GM19240 (cell line): ENCODE results near the gene HINFP.
"Not testable (repeated sequence)": the region's sequence is repeated elsewhere in the genome, so short reads cannot be mapped to it uniquely, and the experiment has no call there.

Experiments
- DNase-seq: peaks from one replicate; pipeline ENCODE4 v3.0.0; 2011; ENCODE audit warnings: low spot score; ENCODE audit not compliant: insufficient read length

The HINFP gene

GRCh38 chr11:119155733-119156492 lies 34.5 kb downstream of the HINFP start:
- DNase-seq = no peak

- no peak for DNase-seq
Observed at GRCh38 chr11:119156496-119156895, 35.1 kb downstream of the HINFP start.

- no peak for DNase-seq
Observed at GRCh38 chr11:119157063-119157462, 35.7 kb downstream of the HINFP start.

- no peak for DNase-seq
Observed at GRCh38 chr11:119158467-119158866, 37.1 kb downstream of the HINFP start.

- DNase-seq = no peak
Observed at GRCh38 chr11:119160151-119160550, 38.8 kb downstream of the HINFP start.

- DNase-seq = no peak
Observed at GRCh38 chr11:119161871-119162270, 40.5 kb downstream of the HINFP start.

GRCh38 chr11:119166368-119167076 lies 45.1 kb downstream of the HINFP start:
- DNase-seq = no peak

GRCh38 chr11:119167077-119167458 lies 45.7 kb downstream of the HINFP start:
- DNase-seq = not testable (repeated sequence)

GRCh38 chr11:119167933-119168332 lies 46.6 kb downstream of the HINFP start:
- DNase-seq = no peak

- peak; percentile 98 for DNase-seq
Observed at GRCh38 chr11:119168471-119169281, 47.3 kb downstream of the HINFP start, which contains the start of gene NLRX1. NLRX1 (plus strand) TSS chr11:119168725; CDS start chr11:119171404, 2,679 bp downstream.

- DNase-seq = peak; percentile 40
Observed at GRCh38 chr11:119169282-119169719, 47.9 kb downstream of the HINFP start.

- no peak for DNase-seq
Observed at GRCh38 chr11:119172513-119172912, 51.1 kb downstream of the HINFP start.

GRCh38 chr11:119173453-119173852 lies 52.1 kb downstream of the HINFP start:
- no peak for DNase-seq

GRCh38 chr11:119175493-119176077 lies 54.2 kb downstream of the HINFP start:
- DNase-seq = no peak

- DNase-seq = no peak
Observed at GRCh38 chr11:119178166-119178680, 56.8 kb downstream of the HINFP start.

- DNase-seq = no peak
Observed at GRCh38 chr11:119179342-119179741, 58.0 kb downstream of the HINFP start.

GRCh38 chr11:119179983-119180382 lies 58.6 kb downstream of the HINFP start:
- no peak for DNase-seq

- no peak for DNase-seq
Observed at GRCh38 chr11:119180729-119181676, 59.6 kb downstream of the HINFP start.

- DNase-seq = no peak
Observed at GRCh38 chr11:119181677-119182412, 60.5 kb downstream of the HINFP start.
